ENCODE data around the gene CACNB2.
"Not testable (repeated sequence)": the region's sequence is repeated elsewhere in the genome, so short reads cannot be mapped to it uniquely, and the experiment has no call there.

The CACNB2 gene

GRCh38 chr10:18164748-18165361 is 24.6 kb downstream of the CACNB2 start:
- Histone ChIP-seq H3K9me3 (no peaks in the 10 kb centered on the region), H3K4me1 (ENCODE audit: control insufficient read depth in 1 of 2, insufficient read depth in 1 of 2, low read depth in 1 of 2, low read length in 1 of 2) (no peaks in the 10 kb centered on the region), H3K27me3 (no peaks in the 10 kb centered on the region), H3K27ac (no peak overlapping the region), H3K4me3 (ENCODE audit: low read depth in 1 of 2, low read length in 1 of 2) (no peak overlapping the region), H3K36me3 (no peaks in the 10 kb centered on the region)
- TF ChIP-seq CTCF (IDR thresholded peaks at IDR 0.05), result no peak

GRCh38 chr10:18178854-18179483 is 38.7 kb downstream of the CACNB2 start:
- no peaks in the 10 kb centered on the region for H3K9me3 ChIP-seq
- no peaks in the 10 kb centered on the region for H3K36me3 ChIP-seq
- TF ChIP-seq CTCF (IDR thresholded peaks at IDR 0.05), result no peak
- no peaks in the 10 kb centered on the region for H3K4me1 ChIP-seq (ENCODE audit: control insufficient read depth in 1 of 2, insufficient read depth in 1 of 2, low read depth in 1 of 2, low read length in 1 of 2)
- no peaks in the 10 kb centered on the region for H3K27me3 ChIP-seq
- H3K4me3 ChIP-seq (ENCODE audit: low read depth in 1 of 2, low read length in 1 of 2), result no peak overlapping the region
- no peak overlapping the region for H3K27ac ChIP-seq

- no peaks in the 10 kb centered on the region for H3K27me3 ChIP-seq
- H3K4me3 ChIP-seq (ENCODE audit: low read depth in 1 of 2, low read length in 1 of 2), result no peak overlapping the region
- H3K27ac ChIP-seq, result no peak overlapping the region
- H3K9me3 ChIP-seq, result no peaks in the 10 kb centered on the region
- H3K36me3 ChIP-seq, result no peaks in the 10 kb centered on the region
- no peak for TF ChIP-seq CTCF (IDR thresholded peaks at IDR 0.05)
- H3K4me1 ChIP-seq (ENCODE audit: control insufficient read depth in 1 of 2, insufficient read depth in 1 of 2, low read depth in 1 of 2, low read length in 1 of 2), result no peaks in the 10 kb centered on the region
Measured at GRCh38 chr10:18179891-18180290, 39.7 kb downstream of the CACNB2 start.

GRCh38 chr10:18181382-18181781 is 41.2 kb downstream of the CACNB2 start:
- H3K27ac ChIP-seq; H3K4me1 ChIP-seq (ENCODE audit: control insufficient read depth in 1 of 2, insufficient read depth in 1 of 2, low read depth in 1 of 2, low read length in 1 of 2); H3K27me3 ChIP-seq; H3K4me3 ChIP-seq (ENCODE audit: low read depth in 1 of 2, low read length in 1 of 2); H3K36me3 ChIP-seq; H3K9me3 ChIP-seq: not testable (repeated sequence)

GRCh38 chr10:18185621-18186020 is 45.4 kb downstream of the CACNB2 start:
- TF ChIP-seq CTCF (IDR thresholded peaks at IDR 0.05), result no peak
- Histone ChIP-seq H3K9me3 (no peaks in the 10 kb centered on the region), H3K4me3 (ENCODE audit: low read depth in 1 of 2, low read length in 1 of 2) (no peak overlapping the region), H3K36me3 (no peaks in the 10 kb centered on the region), H3K27me3 (no peaks in the 10 kb centered on the region), H3K27ac (no peak overlapping the region), H3K4me1 (ENCODE audit: control insufficient read depth in 1 of 2, insufficient read depth in 1 of 2, low read depth in 1 of 2, low read length in 1 of 2) (no peaks in the 10 kb centered on the region)

GRCh38 chr10:18190840-18191239 is 50.6 kb downstream of the CACNB2 start:
- no peak overlapping the region for H3K27ac ChIP-seq
- no peak overlapping the region for H3K4me3 ChIP-seq (ENCODE audit: low read depth in 1 of 2, low read length in 1 of 2)
- TF ChIP-seq CTCF (IDR thresholded peaks at IDR 0.05), result no peak
- H3K36me3 ChIP-seq, result no peaks in the 10 kb centered on the region
- H3K9me3 ChIP-seq, result no peaks in the 10 kb centered on the region
- no peaks in the 10 kb centered on the region for H3K27me3 ChIP-seq
- no peaks in the 10 kb centered on the region for H3K4me1 ChIP-seq (ENCODE audit: control insufficient read depth in 1 of 2, insufficient read depth in 1 of 2, low read depth in 1 of 2, low read length in 1 of 2)
